GM21367 (cell line): ENCODE results near the gene FZD8.
A peak's percentile ranks its signal among the peaks of the same experiment; 100 is the strongest.
"Not testable (repeated sequence)": the region's sequence is repeated elsewhere in the genome, so short reads cannot be mapped to it uniquely, and the experiment has no call there.

Experiments
- ATAC-seq: cut with Tn5 transposase; IDR thresholded peaks from one replicate; pipeline ENCODE4 v1.9.1; 2021; ENCODE audit not compliant: unreplicated experiment

The FZD8 gene

GRCh38 chr10:35642035-35642792 lies at the start of gene FZD8:
FZD8 (minus strand) TSS chr10:35642296; CDS start chr10:35641429, 867 bp downstream.
- peak; percentile 93 for ATAC-seq

GRCh38 chr10:35691522-35692236 lies 49.6 kb upstream of the FZD8 start:
- ATAC-seq: no peak

GRCh38 chr10:35690534-35690933 lies 48.4 kb upstream of the FZD8 start:
- no peak for ATAC-seq

GRCh38 chr10:35685858-35686257 lies 43.8 kb upstream of the FZD8 start:
- not testable (repeated sequence) for ATAC-seq

- ATAC-seq: no peak
These were observed 43.3 kb upstream of the FZD8 start for GRCh38 chr10:35685402-35685801.

- ATAC-seq: no peak
These were observed 42.5 kb upstream of the FZD8 start for GRCh38 chr10:35684586-35684985.

- ATAC-seq: no peak
These were observed 33.8 kb upstream of the FZD8 start for GRCh38 chr10:35675846-35676245.

GRCh38 chr10:35674843-35675242 lies 32.7 kb upstream of the FZD8 start:
- ATAC-seq: no peak

GRCh38 chr10:35668865-35669650 lies 27.0 kb upstream of the FZD8 start:
- no peak for ATAC-seq

- no peak for ATAC-seq
These were observed 25.9 kb upstream of the FZD8 start for GRCh38 chr10:35667971-35668370.

GRCh38 chr10:35667270-35667889 lies 25.3 kb upstream of the FZD8 start:
- no peak for ATAC-seq

GRCh38 chr10:35661236-35661635 lies 19.1 kb upstream of the FZD8 start:
- no peak for ATAC-seq

GRCh38 chr10:35659456-35659855 lies 17.4 kb upstream of the FZD8 start:
- ATAC-seq: no peak

GRCh38 chr10:35657621-35658020 lies 15.5 kb upstream of the FZD8 start:
- no peak for ATAC-seq

GRCh38 chr10:35652824-35653223 lies 10.7 kb upstream of the FZD8 start:
- ATAC-seq: no peak

GRCh38 chr10:35650894-35651293 lies 8.8 kb upstream of the FZD8 start:
- no peak for ATAC-seq

- ATAC-seq: no peak
These were observed 2.2 kb upstream of the FZD8 start for GRCh38 chr10:35644050-35644950.

GRCh38 chr10:35643151-35644049 lies 1.3 kb upstream of the FZD8 start:
- ATAC-seq: no peak

- no peak for ATAC-seq
These were observed 658 bp upstream of the FZD8 start for GRCh38 chr10:35642793-35643114.
